RPMI7951 (cell line): ENCODE data around the gene EMILIN1. TPM values are rescaled to one million over a fixed set of nuclear protein-coding genes. Genes with fewer than 3 reads are reported as not detected.

Source experiments
- DNase-seq: peaks from one replicate; pipeline ENCODE4 v3.0.0-alpha.2; 2012; ENCODE audit warnings: low read depth
- total RNA-seq: library from RNA; depleted of rRNA; stranded (reverse); fragments of >200 nt; shearing (Covaris generic); gene quantifications from 2 replicates; pipeline ENCODE4 v1.2.3, GENCODE V29; 2014; rRNA removed

EMILIN1 gene
- total RNA-seq: 27.6 and 44.8 TPM in 2 replicates

DNA sequence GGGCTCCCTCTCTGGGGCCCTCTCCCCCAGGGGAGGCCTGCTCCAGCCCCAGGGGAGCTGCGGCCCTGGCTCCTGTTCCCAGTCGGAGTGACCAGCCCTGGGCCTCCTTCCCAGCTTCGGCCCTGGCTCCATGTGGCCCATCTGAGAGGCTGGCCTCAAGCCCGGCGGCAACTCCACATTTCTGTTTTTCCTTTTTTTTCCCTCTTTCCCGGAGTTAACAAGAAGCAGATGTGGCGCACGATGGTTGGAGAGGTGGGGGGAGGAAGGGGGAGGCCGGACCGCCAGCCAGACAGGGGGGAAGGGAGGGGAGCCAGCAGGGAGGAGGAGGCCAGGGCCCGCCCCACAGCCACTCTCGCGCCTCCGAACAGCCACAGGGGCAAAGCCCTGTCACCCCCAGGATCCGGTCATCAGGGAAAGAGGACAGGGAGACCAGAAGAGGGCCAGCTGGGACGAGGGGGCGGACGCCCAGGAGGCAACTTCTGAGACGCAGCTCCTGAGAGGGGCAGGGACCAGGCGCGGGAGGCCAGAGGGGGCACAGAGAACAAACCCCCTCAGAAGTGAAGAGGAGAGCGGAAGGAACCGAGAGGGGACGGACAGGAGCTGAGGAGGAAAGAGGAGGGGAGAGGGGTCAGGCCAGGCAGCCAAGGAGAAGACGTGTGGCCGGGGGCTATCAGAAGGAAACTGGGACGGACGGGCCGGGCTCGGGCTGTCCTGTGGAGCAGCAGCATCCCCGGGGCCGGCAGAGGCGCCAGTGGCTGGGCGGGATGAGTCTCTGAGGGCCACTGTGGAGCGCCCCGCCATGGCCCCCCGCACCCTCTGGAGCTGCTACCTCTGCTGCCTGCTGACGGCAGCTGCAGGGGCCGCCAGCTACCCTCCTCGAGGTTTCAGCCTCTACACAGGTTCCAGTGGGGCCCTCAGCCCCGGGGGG, at the start of gene EMILIN1:
EMILIN1 (plus strand) TSS at position 349 of the 928 bp plus-strand sequence; CDS start at position 800, 451 bp downstream.
- peak; percentile 97 for DNase-seq

DNA sequence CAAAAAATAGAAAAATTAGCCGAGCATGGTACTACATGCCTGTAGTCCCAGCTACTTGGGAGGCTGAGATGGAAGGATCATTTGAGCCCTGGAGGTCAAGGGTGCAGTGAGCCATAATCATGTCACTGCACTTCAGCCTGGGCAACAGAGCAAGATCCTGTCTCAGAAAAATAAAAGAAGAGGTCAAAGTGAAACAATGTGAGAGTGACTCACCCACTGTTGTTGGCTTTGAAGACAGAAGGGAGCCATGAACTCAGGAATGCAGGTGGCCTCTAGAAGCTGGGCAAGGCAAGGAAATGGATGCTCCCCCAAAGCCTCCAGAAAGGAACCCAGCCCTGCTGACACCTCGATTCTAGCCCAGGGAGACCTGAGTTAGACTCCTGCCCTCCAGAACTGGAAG, 49.4 kb upstream of the EMILIN1 start:
- DNase-seq: no peak

DNA sequence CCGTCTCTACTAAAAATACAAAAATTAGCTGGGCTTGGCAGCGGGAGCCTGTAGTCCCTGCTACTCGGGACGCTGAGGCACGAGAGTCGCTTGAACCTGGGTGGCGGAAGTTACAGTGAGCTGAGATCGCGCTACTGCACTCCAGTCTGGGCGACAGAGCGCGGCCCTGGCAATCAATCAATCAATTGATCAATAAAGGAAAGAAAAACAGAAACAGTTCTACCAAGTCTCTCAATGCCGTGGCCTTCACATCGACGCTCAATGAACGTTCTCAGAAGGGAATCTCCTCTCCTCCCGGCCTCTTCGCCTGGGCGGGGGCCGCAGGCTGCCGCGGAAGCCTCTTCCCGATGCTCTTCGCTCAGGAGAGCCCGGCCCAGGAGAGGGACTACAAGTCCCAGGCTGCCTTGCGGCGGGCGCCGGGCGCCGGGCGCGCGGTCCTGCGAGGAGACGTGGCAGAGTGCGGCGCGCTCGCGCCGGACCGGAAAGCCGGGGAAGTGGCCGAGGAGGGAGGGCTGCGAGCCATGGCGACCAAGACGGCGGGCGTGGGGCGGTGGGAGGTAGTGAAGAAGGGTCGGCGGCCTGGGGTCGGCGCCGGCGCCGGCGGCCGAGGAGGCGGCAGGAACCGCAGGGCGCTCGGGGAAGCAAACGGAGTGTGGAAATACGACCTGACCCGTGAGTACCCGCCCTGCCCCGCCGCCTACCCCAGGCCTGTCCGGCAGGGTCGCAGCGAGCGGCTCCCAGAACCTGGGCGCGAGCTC, 45.7 kb upstream of the EMILIN1 start, which contains the start of gene TMEM214:
TMEM214 (plus strand) TSS at position 471 of the 758 bp plus-strand sequence; CDS start at position 522, 51 bp downstream.
- peak; percentile 88 for DNase-seq

- DNase-seq: no peak
These were observed 45.1 kb upstream of the EMILIN1 start for GRCh38 chr2:27033253-27033852.

DNA sequence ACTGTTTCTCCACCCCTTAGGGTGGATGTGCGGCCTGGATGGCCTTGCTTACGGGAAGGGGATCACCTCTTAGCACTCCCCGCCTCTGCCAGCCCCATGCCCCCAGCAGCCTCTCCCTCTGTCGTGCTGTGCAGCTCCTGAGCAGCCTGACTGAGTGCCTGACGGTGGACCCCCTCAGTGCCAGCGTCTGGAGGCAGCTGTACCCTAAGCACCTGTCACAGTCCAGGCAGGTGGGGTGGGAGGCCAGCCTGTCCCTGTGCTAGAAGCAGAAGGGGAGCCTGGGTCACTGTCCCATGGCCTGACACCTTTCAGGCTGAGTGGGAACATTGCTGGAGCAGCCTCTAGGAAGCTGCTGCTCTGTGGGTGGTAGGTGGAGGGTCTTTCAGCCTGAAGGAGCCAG, 40.4 kb upstream of the EMILIN1 start:
- DNase-seq: no peak

GRCh38 chr2:27038631-27039339, 39.6 kb upstream of the EMILIN1 start:
- no peak for DNase-seq

DNA sequence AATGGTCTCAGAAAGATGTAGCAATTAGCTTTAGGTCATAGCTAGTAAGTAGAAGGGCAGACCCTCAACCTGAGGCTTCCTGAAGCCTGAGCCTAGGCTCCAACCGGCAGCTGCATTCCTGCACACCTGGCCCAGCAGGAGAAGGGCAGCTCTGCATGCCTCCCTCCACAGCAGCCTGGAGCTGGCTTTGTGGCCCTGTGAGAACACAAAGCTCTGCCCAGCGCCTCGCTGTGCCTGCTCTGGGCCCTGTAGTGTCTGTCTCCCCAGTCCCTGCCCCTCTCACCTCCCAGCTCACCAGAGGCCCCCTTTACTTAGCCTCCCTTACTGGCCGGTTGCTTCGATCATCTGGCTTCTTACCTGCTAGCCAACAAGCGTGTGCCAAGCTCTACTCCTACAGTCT, 39.0 kb upstream of the EMILIN1 start:
- DNase-seq: no peak

GRCh38 chr2:27039871-27040270, 38.5 kb upstream of the EMILIN1 start:
- DNase-seq: no peak

- DNase-seq: no peak
These were observed 38.1 kb upstream of the EMILIN1 start for GRCh38 chr2:27040282-27040681.

GRCh38 chr2:27041752-27042151, 36.7 kb upstream of the EMILIN1 start:
- DNase-seq: no peak

DNA sequence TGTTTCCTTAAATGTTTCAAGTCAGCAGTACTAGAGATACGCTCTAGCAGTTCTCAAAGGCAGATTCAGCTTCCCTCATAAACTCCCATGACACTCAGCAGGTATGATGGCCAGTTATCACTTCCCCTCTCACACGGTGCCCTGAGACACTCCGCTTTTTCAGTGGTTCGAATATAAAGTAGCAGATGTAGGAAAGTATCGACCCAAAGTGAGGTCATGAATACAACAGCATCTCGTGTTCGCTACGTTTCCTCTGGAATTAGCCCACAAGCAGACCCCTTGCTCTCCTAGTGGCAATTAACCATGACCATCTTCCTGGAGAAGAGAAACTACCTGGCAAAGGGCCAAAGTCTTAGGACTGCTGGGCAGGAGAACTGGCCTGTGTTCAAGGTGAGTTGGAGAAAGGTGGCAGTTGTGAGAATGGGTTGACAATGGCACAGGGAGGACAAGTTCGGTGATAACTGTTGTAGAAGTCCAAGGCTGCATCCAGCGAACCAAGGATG, 36.2 kb upstream of the EMILIN1 start:
- DNase-seq: no peak

GRCh38 chr2:27042985-27043634, 35.3 kb upstream of the EMILIN1 start:
- no peak for DNase-seq

DNA sequence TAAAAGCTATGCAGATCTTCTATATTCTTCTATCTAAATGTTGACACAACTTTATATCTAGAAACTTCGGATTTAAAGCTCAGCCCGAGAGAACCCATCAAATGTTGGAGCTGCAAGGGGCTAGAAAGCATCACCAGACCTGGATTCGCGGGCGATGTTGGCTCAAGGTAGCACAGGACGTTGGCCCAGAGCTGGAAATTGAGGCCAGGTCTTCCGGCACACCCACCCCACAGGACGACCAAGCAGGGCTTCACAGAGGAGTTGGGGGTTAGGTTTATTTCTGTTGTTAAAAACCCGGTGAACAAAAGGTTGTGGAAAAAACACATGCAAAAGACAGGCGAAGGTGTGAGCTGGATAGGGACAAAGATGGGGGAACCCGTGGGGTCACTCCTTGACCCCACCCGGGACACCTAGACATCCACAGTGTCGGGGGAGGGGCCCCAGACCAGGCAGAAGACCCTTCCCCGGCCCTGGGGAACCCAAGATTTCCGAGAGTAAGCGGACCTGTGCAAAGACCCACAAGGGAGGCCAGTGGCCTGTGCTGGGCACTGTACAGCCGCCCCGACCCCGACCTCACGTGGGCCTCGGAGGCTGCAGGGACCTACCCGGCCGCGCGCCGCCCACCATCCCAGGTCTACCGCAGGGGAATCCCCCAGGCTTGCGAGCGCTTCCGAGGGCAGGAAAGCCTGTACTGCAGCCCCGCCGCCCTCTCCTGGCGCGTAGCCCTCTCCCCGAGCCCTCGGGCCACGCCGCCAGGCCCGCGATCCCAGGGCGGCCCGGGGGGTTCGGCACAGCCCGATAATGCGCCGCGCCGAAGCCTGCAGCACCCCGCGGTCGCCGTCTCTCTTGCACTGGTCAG, 28.8 kb upstream of the EMILIN1 start:
- DNase-seq: no peak

DNA sequence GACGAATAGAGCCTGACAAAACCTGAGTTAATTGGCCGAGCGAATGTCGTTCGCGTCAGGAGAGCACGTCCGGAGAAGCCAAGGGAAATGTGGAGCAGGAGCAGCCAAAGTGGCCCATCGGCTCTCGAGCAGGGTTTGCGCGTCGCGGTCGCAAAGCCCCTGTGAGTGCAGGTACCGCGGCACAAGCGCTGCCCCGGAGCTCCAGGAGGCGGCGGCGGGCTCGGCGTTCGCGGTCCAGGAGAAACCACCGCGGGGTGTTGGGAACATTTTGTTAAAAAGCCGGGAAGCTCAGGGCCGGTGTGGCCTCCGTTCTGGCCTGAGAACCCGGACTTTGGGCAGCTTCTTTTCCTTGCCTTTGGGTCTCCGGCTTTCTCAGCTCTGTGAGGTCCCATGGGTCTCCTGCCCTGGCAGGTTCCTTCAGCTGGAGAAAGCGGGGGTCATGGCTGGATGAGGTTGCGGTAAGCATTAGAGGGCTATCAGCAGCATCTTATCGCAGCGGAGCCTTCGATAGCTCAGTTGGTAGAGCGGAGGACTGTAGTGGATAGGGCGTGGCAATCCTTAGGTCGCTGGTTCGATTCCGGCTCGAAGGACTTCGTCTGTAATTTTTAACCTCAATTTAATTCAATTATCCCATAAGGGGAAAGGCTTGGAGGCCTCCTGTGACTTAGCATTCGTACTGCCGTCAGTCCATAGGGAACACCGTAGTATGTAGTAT, 28.0 kb upstream of the EMILIN1 start:
- peak; percentile 94 for DNase-seq

DNA sequence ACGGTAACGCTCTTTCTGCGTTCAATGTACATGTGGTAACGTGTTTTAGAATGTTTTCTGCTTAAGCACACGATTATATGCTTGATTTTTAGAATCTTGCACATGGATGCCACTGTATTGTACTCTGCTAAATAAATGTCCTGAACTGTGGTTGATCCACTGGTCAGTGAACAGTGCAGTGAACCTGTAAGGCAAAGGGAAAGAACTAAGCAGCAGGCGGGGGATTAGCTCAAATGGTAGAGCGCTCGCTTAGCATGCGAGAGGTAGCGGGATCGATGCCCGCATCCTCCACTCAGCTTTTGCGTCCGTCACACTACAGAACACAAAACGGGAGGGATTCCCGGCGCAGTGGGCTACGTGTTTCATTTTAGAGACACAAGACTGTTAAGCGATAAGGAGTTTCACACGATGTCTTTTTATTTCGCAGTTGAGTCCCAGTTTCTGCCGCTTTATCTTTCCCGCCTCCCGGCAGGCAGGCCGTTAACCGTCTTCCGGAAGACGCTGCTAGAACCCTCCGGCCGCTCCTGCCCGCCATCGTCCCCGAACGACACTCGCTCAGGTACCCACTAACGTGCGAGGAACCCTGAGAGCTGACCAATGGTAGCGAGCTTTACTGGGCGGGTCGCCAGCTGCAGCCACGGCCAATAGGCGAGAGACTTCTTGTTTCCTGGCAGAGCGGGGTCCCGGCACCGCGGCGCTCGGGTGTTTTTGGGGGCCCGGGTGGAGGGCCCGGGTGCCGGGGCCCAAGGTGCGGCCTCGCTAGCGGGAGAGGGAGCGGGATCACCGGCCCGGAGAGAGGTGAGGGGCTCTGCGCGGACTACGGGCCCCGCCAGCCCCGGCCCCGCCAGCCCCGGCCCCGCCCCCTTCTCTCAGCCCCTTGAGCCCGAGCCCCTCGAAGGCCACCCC, 27.2 kb upstream of the EMILIN1 start, which contains the start of gene AGBL5:
AGBL5 (plus strand) TSS at position 673 of the 906 bp plus-strand sequence. CDS start 1,291 bp downstream, outside the sequence.
- peak; percentile 90 for DNase-seq

DNA sequence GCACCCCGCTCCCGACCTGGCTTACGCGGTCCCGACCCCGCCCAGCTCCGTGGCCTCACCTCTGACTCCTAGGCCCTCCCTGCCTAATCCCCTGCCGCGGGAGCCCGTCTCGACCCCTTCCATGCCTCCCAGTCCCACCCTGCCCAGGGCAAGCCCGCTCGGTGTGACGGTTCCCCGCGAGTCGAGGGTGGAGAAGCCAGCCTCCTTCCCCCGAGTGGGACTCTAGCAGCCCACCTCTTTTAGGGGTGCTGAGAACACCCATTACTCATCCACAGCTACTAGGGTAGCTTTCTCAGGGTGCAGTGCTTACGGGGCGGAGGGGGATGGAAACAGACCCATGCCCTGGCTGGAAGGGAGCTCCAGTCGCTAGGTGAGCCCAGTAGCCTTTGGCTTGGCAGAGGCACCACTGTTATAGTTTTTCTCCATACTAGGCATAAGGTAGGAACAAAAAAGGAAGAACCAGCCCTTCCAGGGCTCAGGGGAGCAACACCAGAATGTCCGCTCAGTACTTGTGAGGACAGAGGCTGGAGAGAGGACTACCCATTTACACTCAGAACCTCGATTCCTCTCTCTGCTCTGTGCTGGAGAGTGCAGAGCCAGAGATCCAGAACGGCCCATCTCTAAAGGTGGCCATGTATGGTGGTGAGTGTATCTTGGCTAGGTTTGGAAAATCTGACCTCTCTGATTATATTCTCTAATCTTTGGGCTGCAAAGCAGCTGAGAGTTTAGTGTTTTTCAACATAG, 26.3 kb upstream of the EMILIN1 start:
- no peak for DNase-seq

DNA sequence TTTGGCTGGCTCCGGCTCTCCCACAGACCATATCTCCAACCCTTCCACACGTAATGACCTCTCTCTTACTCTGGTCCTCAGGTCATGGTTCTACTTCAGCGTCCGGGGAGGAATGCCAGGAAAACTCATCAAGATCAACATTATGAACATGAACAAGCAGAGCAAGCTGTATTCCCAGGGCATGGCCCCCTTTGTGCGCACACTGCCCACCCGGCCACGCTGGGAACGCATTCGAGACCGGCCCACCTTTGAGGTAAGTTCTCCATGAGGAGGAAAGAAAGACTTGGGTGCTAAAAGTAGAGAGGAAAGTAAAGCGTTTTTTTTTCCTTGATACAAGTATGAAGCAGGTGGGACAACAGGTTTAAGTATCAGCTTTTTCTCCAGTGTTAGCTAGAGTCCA, 25.1 kb upstream of the EMILIN1 start:
- DNase-seq: no peak
